Keratinocyte (primary cell): ENCODE data around the gene ARHGEF25.

Experiments
- EZH2 ChIP-seq: IDR thresholded peaks from one replicate; pipeline ENCODE4 v1.6.1; 2012; ENCODE audit warnings: inconsistent platforms, mild to moderate bottlenecking, low read length, moderate library complexity
- TF ChIP-seq, protein P1 (sequence below), 3 experiments: IDR thresholded peaks in 1 of 3; conservative IDR thresholded peaks in 1 of 3; optimal IDR thresholded peaks in 1 of 3; 2 replicates in 2 of 3; 3 replicates in 1 of 3; pipeline versions ENCODE3 to v1.5.1; 2011; ENCODE audit warnings: low read length in 3 of 3, mild to moderate bottlenecking in 3 of 3, moderate library complexity in 2 of 3, control low read depth in 1 of 3, inconsistent platforms in 1 of 3; ENCODE audit not compliant: insufficient read depth in 2 of 3; ENCODE audit errors: extremely low read depth in 1 of 3

DNA sequence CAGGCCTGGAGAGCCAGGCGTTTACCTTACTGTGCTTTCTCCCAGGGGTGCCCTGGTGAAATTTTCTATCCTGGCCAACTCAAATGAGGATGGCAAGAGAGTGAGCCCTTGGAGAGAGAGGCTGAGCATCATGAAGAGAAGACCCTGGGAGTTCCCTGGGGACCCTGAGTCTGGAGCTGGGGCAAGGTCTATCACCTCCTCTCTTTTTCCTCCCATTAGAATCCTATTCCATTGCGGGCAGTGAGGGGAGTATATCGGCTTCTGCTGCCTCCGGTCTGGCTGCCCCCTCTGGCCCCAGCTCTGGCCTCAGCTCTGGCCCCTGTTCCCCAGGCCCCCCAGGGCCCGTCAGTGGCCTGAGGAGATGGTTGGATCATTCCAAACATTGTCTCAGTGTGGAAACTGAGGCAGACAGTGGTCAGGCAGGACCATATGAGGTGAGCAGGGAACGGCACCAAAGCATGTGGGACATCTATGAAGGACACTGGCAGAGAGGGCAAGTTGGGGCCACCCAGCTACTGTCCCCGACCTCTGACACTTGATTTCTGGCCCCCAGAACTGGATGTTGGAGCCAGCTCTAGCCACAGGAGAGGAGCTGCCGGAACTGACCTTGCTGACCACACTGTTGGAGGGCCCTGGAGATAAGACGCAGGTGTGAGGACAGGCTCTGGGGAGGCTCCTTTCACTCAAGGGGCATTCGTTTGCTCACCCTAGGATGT lies 1.6 kb downstream of the ARHGEF25 start:
- TF ChIP-seq, protein P1, sequence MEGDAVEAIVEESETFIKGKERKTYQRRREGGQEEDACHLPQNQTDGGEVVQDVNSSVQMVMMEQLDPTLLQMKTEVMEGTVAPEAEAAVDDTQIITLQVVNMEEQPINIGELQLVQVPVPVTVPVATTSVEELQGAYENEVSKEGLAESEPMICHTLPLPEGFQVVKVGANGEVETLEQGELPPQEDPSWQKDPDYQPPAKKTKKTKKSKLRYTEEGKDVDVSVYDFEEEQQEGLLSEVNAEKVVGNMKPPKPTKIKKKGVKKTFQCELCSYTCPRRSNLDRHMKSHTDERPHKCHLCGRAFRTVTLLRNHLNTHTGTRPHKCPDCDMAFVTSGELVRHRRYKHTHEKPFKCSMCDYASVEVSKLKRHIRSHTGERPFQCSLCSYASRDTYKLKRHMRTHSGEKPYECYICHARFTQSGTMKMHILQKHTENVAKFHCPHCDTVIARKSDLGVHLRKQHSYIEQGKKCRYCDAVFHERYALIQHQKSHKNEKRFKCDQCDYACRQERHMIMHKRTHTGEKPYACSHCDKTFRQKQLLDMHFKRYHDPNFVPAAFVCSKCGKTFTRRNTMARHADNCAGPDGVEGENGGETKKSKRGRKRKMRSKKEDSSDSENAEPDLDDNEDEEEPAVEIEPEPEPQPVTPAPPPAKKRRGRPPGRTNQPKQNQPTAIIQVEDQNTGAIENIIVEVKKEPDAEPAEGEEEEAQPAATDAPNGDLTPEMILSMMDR (optimal IDR thresholded peaks at IDR 0.05 in 1 of 3, IDR thresholded peaks at IDR 0.05 in 1 of 3, conservative IDR thresholded peaks at IDR 0.05 in 1 of 3; ENCODE audit: extremely low read depth in 1 of 3, insufficient read depth in 2 of 3, low read length in 3 of 3), result no peak
- TF ChIP-seq EZH2, result no peak
